HepG2 (cell line): Measurements from ENCODE around the gene METTL5.

Source experiments
- CEBPB ChIP-seq: IDR thresholded peaks from 2 replicates; pipeline ENCODE4 v1.6.1; 2011; ENCODE audit warnings: low read depth, low read length, improper control_type of control experiment, borderline replicate concordance
- CENPBD1 ChIP-seq: sonication (generic); formaldehyde crosslinking; IDR thresholded peaks from 2 replicates; pipeline ENCODE4 v1.8.0; 2022; ENCODE audit warnings: missing genetic modification reagents, low read depth, mild to moderate bottlenecking, borderline replicate concordance
- KLF15 ChIP-seq: sonication (generic); formaldehyde crosslinking; IDR thresholded peaks from 2 replicates; pipeline ENCODE4 v1.8.1; 2023; ENCODE audit warnings: borderline replicate concordance, mild to moderate bottlenecking, inconsistent platforms, missing genetic modification reagents, mixed read lengths
- MYC ChIP-seq: sonication (generic); formaldehyde crosslinking; IDR thresholded peaks from 2 replicates; pipeline ENCODE4 v1.9.0; 2021; ENCODE audit warnings: missing genetic modification reagents, borderline replicate concordance
- PPARG ChIP-seq: conservative IDR thresholded peaks from 2 replicates; pipeline ENCODE4 v1.6.1; 2016; ENCODE audit warnings: missing biosample characterization, missing genetic modification reagents
- RARG ChIP-seq: sonication (generic); formaldehyde crosslinking; IDR thresholded peaks from 2 replicates; pipeline ENCODE4 v1.4.0; 2020; ENCODE audit warnings: low read depth, mild to moderate bottlenecking, missing genetic modification reagents
- SAP130 ChIP-seq: IDR thresholded peaks from 2 replicates; pipeline ENCODE4 v1.6.1; 2016; ENCODE audit warnings: low read depth
- YY1 ChIP-seq: IDR thresholded peaks from 2 replicates; pipeline ENCODE4 v1.6.1; 2011; ENCODE audit warnings: low read length, low read depth, moderate library complexity, mild to moderate bottlenecking; ENCODE audit not compliant: insufficient read depth, insufficient replicate concordance
- ZNF503 ChIP-seq: sonication (generic); formaldehyde crosslinking; IDR thresholded peaks from 2 replicates; pipeline ENCODE4 v1.4.0; 2020; ENCODE audit warnings: missing genetic modification reagents

- TF ChIP-seq RARG (CRISPR knock-in tag) (no peak), YY1 (no peak), CEBPB (no peak), CENPBD1 (no peak), KLF15 (CRISPR knock-in tag) (no peak), SAP130 (no peak), PPARG (CRISPR knock-in tag) (no peak), ZNF503 (CRISPR knock-in tag) (no peak), MYC (CRISPR knock-in tag) (no peak)
These were observed 53.1 kb downstream of the METTL5 start for GRCh38 chr2:169771612-169772011.
